HepG2 (cell line): ENCODE data around the gene PELI2. TPM values are rescaled to one million over a fixed set of nuclear protein-coding genes. Genes with fewer than 3 reads are reported as not detected.

ENCODE experiments used
- ATAC-seq: fragments of 200-7000 bp; cut with Tn5 transposase; 3 replicates; pipeline ENCODE4 v1.9.1; 2020; ENCODE audit warnings: mild to moderate bottlenecking, moderate library complexity
- BruUV-seq: library from RNA; stranded (reverse); fragments of 400-500 nt; replicated peaks from 2 replicates; lab custom pipeline; 2021; lab: Mats Ljungman, UMichigan
- CTCF ChIA-PET: fragments of 300-600 bp; formaldehyde crosslinking; extraction: SDS; loops from one replicate; lab custom pipeline; 2021; ENCODE audit warnings: low total read pairs, inconsistent platforms, low intra/inter-chr PET ratio; lab: Yijun Ruan, JAX
- POLR2A ChIA-PET: fragments of 350-600 bp; sonication (Branson Sonifier 250); formaldehyde crosslinking; loops from one replicate; lab custom pipeline; 2020; ENCODE audit warnings: antibody characterized with exemption, inconsistent platforms; lab: Yijun Ruan, JAX
- DNase-seq: peaks from one replicate; pipeline ENCODE4 v3.0.0-alpha.2; 2015; ENCODE audit warnings: low spot score
- FAIRE-seq: peaks from 3 replicates; lab custom pipeline; 2011; peaks lifted over from hg19 to GRCh38; lab: Jason Lieb, UNC
- H2AFZ ChIP-seq: one replicate; pipeline ENCODE4 v1.6.1; 2011; ENCODE audit warnings: low read length, inconsistent platforms
- H3K27ac ChIP-seq: fragments of 300-600 bp; 3 replicates; pipeline ENCODE4 v1.8.0; 2011; ENCODE audit warnings: mixed run types, mild to moderate bottlenecking, mixed read lengths, low read length, inconsistent platforms; ENCODE audit not compliant: insufficient read depth; ENCODE audit errors: extremely low read length
- H3K27me3 ChIP-seq, 2 experiments: fragments of 200-600 bp in 1 of 2; 2 replicates in 1 of 2; 3 replicates in 1 of 2; pipeline versions ENCODE4 v1.6.0 to v1.8.0; 2011; ENCODE audit warnings: low read length in 2 of 2, mild to moderate bottlenecking in 2 of 2, moderate library complexity in 2 of 2, inconsistent platforms in 1 of 2; ENCODE audit not compliant: insufficient read depth in 2 of 2, control insufficient read depth in 1 of 2
- H3K36me3 ChIP-seq, 2 experiments: fragments of 200-600 bp in 1 of 2; replicated peaks in 1 of 2; 2 replicates in 1 of 2; 3 replicates in 1 of 2; pipeline versions ENCODE4 v1.5.1 to v1.8.0; 2011; ENCODE audit warnings: low read length in 2 of 2, inconsistent platforms in 1 of 2; ENCODE audit not compliant: insufficient read depth in 2 of 2, control insufficient read depth in 1 of 2
- H3K4me1 ChIP-seq: 2 replicates; pipeline ENCODE4 v1.5.1; 2012; ENCODE audit warnings: low read length, inconsistent platforms; ENCODE audit not compliant: insufficient read depth
- H3K4me2 ChIP-seq: 2 replicates; pipeline ENCODE4 v1.6.0; 2011; ENCODE audit warnings: low read depth, low read length, inconsistent platforms
- H3K4me3 ChIP-seq, 3 experiments: fragments of 200-600 bp in 1 of 3; sonication (generic), shearing (Covaris generic) in 1 of 3; replicated peaks in 1 of 3; 2 replicates each; pipeline ENCODE4 v1.5.1; 2011 to 2016; ENCODE audit warnings: low read length in 3 of 3, inconsistent platforms in 2 of 3, low read depth in 2 of 3, mild to moderate bottlenecking in 2 of 3, control low read depth in 1 of 3, mixed read lengths in 1 of 3; ENCODE audit not compliant: insufficient read depth in 1 of 3
- H3K79me2 ChIP-seq: one replicate; pipeline ENCODE4 v1.6.1; 2011; ENCODE audit warnings: low read length, inconsistent platforms; ENCODE audit not compliant: insufficient read depth
- H3K9ac ChIP-seq: 2 replicates; pipeline ENCODE4 v1.6.0; 2011; ENCODE audit warnings: mild to moderate bottlenecking, low read depth, low read length, inconsistent platforms; ENCODE audit not compliant: insufficient read depth
- H3K9me3 ChIP-seq: 2 replicates; pipeline ENCODE4 v1.5.1; 2012; ENCODE audit warnings: mild to moderate bottlenecking, low read length
- H4K20me1 ChIP-seq: 2 replicates; pipeline ENCODE4 v1.6.0; 2011; ENCODE audit warnings: inconsistent platforms, mild to moderate bottlenecking, low read length, moderate library complexity; ENCODE audit not compliant: insufficient read depth
- NR2F1 ChIP-seq, 2 experiments: fragments of 450-650 bp in 1 of 2; formaldehyde crosslinking in 1 of 2; IDR thresholded peaks; 2 replicates each; pipeline versions ENCODE4 v1.5.0 to v1.6.1; 2016 to 2020; ENCODE audit warnings: mild to moderate bottlenecking in 1 of 2, missing compliant biosample characterization in 1 of 2, missing genetic modification reagents in 1 of 2, moderate library complexity in 1 of 2
- RORA ChIP-seq: sonication (generic); formaldehyde crosslinking; IDR thresholded peaks from 2 replicates; pipeline ENCODE4 v1.5.0; 2020; ENCODE audit warnings: mild to moderate bottlenecking, missing genetic modification reagents, moderate library complexity
- ZBTB1 ChIP-seq: sonication (generic); formaldehyde crosslinking; IDR thresholded peaks from 2 replicates; pipeline ENCODE4 v1.4.0; 2020; ENCODE audit warnings: missing genetic modification reagents, borderline replicate concordance
- ZKSCAN1 ChIP-seq: fragments of 150-350 bp; IDR thresholded peaks from 2 replicates; pipeline ENCODE4 v1.6.1; 2014; ENCODE audit warnings: low read length
- ZNF10 ChIP-seq: sonication (generic); formaldehyde crosslinking; IDR thresholded peaks from 2 replicates; pipeline ENCODE4 v1.4.0; 2020; ENCODE audit warnings: mild to moderate bottlenecking, low read depth, missing genetic modification reagents, borderline replicate concordance
- WGBS: methylation state at CpG from one replicate; pipeline ENCODE4 v1.1.6; 2017; ENCODE audit warnings: low lambda C conversion rate; 5-methylcytosine and 5-hydroxymethylcytosine counted together
- in situ Hi-C: cut with HindIII; loops from 2 replicates; pipeline ENCODE4 v1.10.0; 2017; ENCODE audit warnings: low pct_unique_long_range_greater_than_20kb; ENCODE audit not compliant: extremely low pct_ligation_motif_present
- intact Hi-C: fragments of 100-400 bp; cut with micrococcal nuclease; formaldehyde crosslinking; loops from one replicate; pipeline ENCODE4 v1.10.0; 2022; ENCODE audit not compliant: unreplicated experiment
- polyA plus RNA-seq, 8 experiments: library from polyadenylated mRNA; depleted of rRNA in 3 of 8; stranded (reverse) in 7 of 8; unstranded in 1 of 8; fragments of >200 nt; fragmentation: Illumina TruSeq in 4 of 8; extraction: Trizol in 4 of 8; gene quantifications; 2 replicates each; pipeline versions ENCODE4 v1.2.1 to v1.2.3, GENCODE V29; 2011 to 2016; ENCODE audit warnings: low read depth in 4 of 8, missing spikeins in 1 of 8, mixed read lengths in 1 of 8; ENCODE audit not compliant: insufficient read depth in 1 of 8
- total RNA-seq, 5 experiments: library from RNA; depleted of rRNA; stranded (reverse); fragments of >200 nt; fragmentation: Illumina TruSeq; extraction: Trizol; gene quantifications; 2 replicates each; pipeline ENCODE4 v1.2.3, GENCODE V29; 2016; ENCODE audit warnings: low read depth in 1 of 5
- TF ChIP-seq, protein P1 (sequence below): sonication (generic); formaldehyde crosslinking; IDR thresholded peaks from 2 replicates; pipeline ENCODE4 v1.5.1; 2020; ENCODE audit warnings: mild to moderate bottlenecking, missing genetic modification reagents, moderate library complexity

Gene PELI2
- total and polyA plus RNA-seq, 2 of the 13 experiments (the other 11 are each of a cell fraction or from before 2014, with no cell fraction given), result 0.07 TPM; not detected in 1

DNA sequence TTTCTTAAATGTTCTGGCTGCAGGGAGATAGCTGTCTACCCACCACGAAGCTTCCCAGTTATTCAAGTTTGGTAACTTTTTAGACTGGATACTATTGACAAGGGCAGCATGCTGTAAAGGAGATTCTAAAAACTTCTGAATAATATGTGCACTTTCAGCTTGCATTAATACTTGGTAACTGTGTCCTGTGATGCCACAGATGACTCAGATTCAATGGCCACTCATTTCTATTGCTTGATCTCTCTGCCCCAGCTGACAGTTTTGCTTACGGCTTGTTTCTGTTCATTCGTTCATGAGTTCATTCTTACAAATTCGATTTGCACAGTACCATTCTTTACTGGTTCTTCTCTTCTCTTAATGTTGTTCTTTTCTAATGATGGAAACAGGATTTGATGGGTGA lies 142.8 kb downstream of the PELI2 start (continued):
- TF ChIP-seq, protein P1, sequence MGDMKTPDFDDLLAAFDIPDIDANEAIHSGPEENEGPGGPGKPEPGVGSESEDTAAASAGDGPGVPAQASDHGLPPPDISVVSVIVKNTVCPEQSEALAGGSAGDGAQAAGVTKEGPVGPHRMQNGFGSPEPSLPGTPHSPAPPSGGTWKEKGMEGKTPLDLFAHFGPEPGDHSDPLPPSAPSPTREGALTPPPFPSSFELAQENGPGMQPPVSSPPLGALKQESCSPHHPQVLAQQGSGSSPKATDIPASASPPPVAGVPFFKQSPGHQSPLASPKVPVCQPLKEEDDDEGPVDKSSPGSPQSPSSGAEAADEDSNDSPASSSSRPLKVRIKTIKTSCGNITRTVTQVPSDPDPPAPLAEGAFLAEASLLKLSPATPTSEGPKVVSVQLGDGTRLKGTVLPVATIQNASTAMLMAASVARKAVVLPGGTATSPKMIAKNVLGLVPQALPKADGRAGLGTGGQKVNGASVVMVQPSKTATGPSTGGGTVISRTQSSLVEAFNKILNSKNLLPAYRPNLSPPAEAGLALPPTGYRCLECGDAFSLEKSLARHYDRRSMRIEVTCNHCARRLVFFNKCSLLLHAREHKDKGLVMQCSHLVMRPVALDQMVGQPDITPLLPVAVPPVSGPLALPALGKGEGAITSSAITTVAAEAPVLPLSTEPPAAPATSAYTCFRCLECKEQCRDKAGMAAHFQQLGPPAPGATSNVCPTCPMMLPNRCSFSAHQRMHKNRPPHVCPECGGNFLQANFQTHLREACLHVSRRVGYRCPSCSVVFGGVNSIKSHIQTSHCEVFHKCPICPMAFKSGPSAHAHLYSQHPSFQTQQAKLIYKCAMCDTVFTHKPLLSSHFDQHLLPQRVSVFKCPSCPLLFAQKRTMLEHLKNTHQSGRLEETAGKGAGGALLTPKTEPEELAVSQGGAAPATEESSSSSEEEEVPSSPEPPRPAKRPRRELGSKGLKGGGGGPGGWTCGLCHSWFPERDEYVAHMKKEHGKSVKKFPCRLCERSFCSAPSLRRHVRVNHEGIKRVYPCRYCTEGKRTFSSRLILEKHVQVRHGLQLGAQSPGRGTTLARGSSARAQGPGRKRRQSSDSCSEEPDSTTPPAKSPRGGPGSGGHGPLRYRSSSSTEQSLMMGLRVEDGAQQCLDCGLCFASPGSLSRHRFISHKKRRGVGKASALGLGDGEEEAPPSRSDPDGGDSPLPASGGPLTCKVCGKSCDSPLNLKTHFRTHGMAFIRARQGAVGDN (CRISPR knock-in tag), result no peak
- no peak for TF ChIP-seq ZBTB1 (CRISPR knock-in tag)
- no peak for TF ChIP-seq ZNF10

DNA sequence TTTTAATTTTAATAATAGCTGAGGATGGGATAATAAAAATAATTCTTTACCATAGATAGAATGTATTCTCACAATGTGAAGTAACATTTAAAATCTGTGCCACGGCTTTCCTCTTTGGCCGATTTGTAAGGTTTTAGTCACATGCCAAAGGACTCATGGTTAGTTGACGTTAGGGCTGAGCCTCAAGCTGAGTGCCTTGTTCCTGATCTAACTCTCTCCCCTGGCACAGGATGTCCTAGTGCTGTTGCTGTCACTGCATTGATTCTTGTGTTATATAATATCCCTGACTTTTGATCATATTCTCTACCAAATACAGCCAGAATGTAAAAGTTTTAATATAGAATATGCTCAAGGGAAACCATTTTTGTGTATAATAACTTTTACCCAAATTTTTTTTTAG lies 144.3 kb downstream of the PELI2 start:
- FAIRE-seq (no peak), ATAC-seq (no peak), DNase-seq (no peak)
- H3K9me3 ChIP-seq, result no peaks in the 10 kb centered on the region
- CTCF ChIA-PET, result no interaction called here
- H3K4me2 ChIP-seq, result no peak overlapping the region
- H3K4me1 ChIP-seq, result no peaks in the 10 kb centered on the region
- BruUV-seq, result no TSS peak
- no peak overlapping the region for H3K27ac ChIP-seq
- no peaks in the 10 kb centered on the region for H3K79me2 ChIP-seq
- H2AFZ ChIP-seq, result no peak overlapping the region
- no peak overlapping the region for H3K9ac ChIP-seq
- H4K20me1 ChIP-seq, result no peaks in the 10 kb centered on the region
- H3K27me3 ChIP-seq, result no peaks in the 10 kb centered on the region
- in situ Hi-C loops (no loop called here), intact Hi-C loops (no loop called here)
- H3K4me3 ChIP-seq, result no peak overlapping the region
- H3K36me3 ChIP-seq, result no peaks in the 10 kb centered on the region
- POLR2A ChIA-PET, result no interaction called here
- WGBS, result 0% methylated on average over 3 of the region's 3 CpGs
- TF ChIP-seq ZKSCAN1 (no peak), RORA (CRISPR knock-in tag) (no peak), NR2F1 (CRISPR knock-in tag; IDR thresholded peaks at IDR 0.05) (no peak)
